T47D (cell line): Measurements from ENCODE around the gene RPS6KL1.

Experiments
- DNase-seq, 2 experiments: peaks; one replicate each; pipeline versions ENCODE4 v3.0.0 to v3.0.0-alpha.2; 2011 to 2012; ENCODE audit warnings: low read depth in 1 of 2, low spot score in 1 of 2
- JUND ChIP-seq: IDR thresholded peaks from 2 replicates; pipeline ENCODE4 v1.6.1; 2012; ENCODE audit warnings: low read depth
- in situ Hi-C: cut with HindIII; loops from 2 replicates; pipeline ENCODE4 v1.10.0; 2016; ENCODE audit warnings: low sequenced_read_pairs, low pct_unique_long_range_greater_than_20kb

The RPS6KL1 gene

DNA sequence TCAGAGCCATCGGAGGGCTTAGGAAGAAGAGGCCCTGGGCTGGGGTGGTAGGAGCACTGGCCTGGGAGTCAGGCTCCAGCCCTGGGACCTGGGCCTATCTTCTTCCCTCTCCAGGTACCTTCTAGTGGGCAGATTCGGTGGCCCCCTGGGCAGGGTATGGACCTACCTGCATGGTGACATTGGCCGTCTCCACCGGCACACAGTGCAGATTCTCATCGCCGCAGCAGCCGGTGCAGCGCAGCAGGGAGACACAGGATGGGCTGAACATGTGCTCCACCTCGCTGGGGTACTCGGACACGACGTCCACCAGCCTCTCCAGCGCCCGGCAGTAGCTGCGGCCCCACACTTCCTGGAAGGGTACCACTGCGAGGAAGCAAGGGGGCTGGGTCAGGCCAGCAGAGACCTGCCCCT lies 26.1 kb upstream of the RPS6KL1 start:
- no peak for DNase-seq
- no peak for TF ChIP-seq JUND
- in situ Hi-C loops, result no loop called here

DNA sequence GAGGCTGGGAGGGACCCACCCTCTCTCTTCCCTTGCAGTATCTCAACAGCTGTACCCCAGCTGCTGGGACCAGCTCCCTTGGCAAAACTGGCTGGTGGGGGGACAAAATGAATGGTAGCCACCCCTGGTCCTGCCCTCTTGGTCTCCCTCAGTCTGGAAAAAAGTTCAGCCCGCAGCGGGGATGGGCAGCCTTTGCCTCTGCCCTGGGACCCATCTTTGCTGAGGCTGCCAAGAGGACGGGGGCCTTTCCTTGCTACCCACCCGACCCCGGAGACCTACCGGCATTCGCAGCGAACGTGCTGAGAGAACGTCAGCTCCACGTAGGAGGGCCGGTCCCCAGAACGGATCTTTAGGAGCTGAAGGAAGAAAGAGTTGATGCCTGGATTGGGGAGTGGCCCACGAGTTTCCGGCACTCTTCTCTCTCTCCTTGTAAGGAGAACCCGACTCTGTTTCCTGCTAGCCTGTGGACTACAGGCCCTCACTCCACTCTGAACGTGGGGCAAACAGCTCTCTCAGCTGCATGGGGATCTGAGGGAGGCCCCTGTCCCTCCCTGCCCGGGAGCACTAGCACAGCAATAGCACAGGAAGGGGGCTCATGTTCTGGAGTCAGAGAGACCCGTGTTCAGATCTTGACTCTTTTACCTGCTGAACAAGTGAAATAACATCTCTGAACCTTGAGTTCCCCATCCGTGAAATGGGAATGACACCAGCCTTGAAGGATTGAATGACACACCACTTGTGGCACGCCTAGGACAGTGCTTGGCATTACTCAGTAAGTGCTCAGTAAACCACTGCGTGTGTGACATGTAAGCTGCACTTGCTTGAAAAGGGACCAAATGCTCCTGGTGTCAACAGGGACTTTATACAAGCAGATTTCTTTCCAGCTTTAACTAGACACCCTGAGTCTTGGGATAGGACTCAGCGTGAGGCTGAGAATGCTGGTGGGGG lies 25.4 kb upstream of the RPS6KL1 start:
- in situ Hi-C loops, result no loop called here
- no peak for TF ChIP-seq JUND
- no peak for DNase-seq

- no peak for TF ChIP-seq JUND
- DNase-seq, result no peak
- in situ Hi-C loops, result no loop called here
These were observed 24.5 kb upstream of the RPS6KL1 start for GRCh38 chr14:74947353-74948227.

DNA sequence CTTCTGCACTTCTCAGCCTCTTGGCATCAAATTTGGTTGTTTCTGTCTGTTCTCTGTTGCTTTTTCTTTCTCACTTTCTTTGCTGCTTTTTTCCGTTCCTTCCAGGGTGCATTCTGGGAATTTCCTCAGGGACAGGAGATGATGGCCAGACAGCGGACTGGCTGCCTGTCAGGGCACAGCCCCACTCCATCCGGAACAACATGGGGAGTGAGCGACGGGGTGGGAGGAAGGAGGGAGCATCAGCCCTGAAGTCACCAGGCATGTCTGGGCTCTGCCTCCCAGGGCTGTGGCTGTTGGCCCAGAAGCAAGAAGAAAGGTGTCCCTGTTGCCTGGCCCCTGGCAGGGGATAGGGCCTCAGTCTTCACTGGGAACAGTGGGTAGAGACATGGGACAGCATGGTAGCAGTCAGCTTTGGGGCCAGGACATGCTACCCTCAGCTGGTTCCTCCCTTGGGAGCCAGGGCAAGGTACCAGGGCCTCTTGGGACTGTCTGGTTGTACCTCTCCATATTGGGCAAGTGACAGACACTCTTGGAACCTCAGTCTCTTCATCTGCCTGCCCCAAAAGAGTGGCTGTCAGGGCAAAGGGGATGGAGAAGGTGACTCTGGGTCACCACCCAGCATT lies 23.7 kb upstream of the RPS6KL1 start:
- DNase-seq, result peak; percentile 23 to 30
- in situ Hi-C loops, result no loop called here
- no peak for TF ChIP-seq JUND

GRCh38 chr14:74945852-74946658 lies 23.0 kb upstream of the RPS6KL1 start:
- no peak for TF ChIP-seq JUND
- DNase-seq, result peak; percentile 80 to 94
- in situ Hi-C loops, result no loop called here

DNA sequence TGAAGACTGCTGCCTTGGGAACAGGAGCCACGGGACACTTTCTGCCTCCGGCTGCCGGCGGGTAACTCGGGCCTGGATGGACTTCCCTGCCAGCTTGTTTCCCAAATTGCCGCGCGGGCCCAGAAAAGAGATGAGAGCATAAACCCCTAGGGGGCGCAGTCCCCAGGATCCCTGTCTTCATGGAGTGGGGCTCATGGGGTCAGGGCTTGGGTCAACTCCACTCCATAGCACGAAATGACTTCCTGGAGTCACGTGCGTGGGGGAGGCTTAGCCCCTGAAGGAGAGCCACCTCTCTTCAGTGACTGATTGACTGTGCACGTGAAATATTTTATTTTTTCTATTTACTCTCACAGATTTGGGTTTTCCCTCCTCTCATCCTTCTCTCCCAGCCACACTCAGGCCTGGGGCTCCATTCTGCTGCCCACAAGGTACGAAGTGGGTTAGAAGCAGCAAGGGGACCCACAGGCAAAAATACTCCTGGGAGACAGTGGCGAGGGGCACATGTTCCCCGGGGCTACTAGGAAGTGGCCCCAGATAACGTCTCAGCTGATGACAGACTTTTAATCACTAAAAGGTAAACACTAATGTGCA lies 22.3 kb upstream of the RPS6KL1 start:
- peak; percentile 57 to 77 for DNase-seq
- TF ChIP-seq JUND, result no peak; the same call in 1 of the 2 replicates
- in situ Hi-C loops, result no loop called here

GRCh38 chr14:74942608-74943007 lies 19.5 kb upstream of the RPS6KL1 start:
- no peak for TF ChIP-seq JUND
- no peak for DNase-seq
- in situ Hi-C loops, result no loop called here

DNA sequence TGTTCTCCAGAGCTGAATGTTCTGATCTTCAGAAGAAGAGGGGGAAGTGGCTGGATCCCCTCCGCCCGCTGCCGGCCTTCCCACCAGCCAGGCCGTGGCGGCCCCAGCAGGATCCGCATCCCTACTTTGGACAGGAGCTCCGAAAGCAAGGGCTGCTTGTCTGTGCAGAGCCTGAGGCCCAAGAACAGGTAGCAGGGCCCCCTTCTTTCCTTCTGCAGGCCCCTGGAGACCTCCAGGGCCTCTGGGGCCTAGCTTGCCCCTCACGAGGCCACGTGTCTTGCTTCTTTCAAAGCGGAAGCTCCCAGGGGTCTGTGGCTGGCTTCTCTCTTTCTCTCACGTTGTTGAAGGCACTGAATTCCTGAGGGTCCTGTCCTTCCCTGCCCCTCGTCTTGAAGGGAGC lies 19.1 kb upstream of the RPS6KL1 start:
- TF ChIP-seq JUND, result no peak
- no peak for DNase-seq
- in situ Hi-C loops, result no loop called here

GRCh38 chr14:74941676-74942097 lies 18.6 kb upstream of the RPS6KL1 start:
- TF ChIP-seq JUND, result no peak
- in situ Hi-C loops, result no loop called here
- DNase-seq, result no peak

DNA sequence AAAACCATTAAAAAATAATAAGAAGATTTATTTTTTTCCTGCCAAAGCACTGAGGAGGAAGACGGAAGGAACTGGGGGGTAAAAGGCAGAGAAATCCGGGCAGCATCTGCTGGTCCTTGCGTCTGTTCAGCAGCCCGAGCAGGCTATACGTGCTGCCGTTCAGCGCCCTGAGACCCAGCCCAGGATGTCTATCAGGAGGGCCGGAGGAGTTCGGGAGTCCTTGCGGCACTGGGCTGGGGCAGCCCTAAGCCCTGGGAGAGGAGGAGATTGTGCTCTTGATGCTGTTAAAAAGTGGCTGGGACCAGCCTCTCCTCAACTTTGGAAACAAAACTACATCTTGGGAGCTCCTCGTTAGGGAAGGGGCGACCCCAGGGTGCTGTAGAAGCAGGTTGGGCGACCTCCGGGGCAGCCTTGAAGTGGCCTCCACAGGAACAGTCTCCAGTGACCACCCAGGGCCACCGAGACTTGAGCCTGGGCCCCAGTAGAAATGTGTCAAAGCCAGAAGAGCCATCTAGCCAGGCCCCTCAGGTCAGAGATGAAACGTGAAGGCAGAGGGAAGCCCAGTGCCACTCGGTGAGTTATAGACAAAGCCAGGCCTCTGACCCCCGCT lies 18.0 kb upstream of the RPS6KL1 start:
- no peak for DNase-seq
- TF ChIP-seq JUND, result no peak
- in situ Hi-C loops, result no loop called here
